Frontal cortex (tissue), 4 donors: Measurements from ENCODE around the gene OR10H5. TPM values are rescaled to one million over a fixed set of nuclear protein-coding genes. Genes with fewer than 3 reads are reported as not detected.
"Not testable (repeated sequence)": the region's sequence is repeated elsewhere in the genome, so short reads cannot be mapped to it uniquely, and the experiment has no call there.

Experiments used
- DNase-seq, 2 donors: peaks; one replicate each; pipeline ENCODE4 v3.0.0; 2012; ENCODE audit warnings: low spot score in 2 of 2
- FAIRE-seq: peaks from 2 replicates; lab custom pipeline; 2012; peaks lifted over from hg19 to GRCh38; lab: Jason Lieb, UNC
- total RNA-seq: library from RNA; depleted of rRNA; stranded (reverse); fragments of >200 nt; gene quantifications from one replicate; pipeline ENCODE4 v1.2.3, GENCODE V29; 2014
- donor health status: control.
- donor health status: control.
- donor health status: control.

The OR10H5 gene, protein sequence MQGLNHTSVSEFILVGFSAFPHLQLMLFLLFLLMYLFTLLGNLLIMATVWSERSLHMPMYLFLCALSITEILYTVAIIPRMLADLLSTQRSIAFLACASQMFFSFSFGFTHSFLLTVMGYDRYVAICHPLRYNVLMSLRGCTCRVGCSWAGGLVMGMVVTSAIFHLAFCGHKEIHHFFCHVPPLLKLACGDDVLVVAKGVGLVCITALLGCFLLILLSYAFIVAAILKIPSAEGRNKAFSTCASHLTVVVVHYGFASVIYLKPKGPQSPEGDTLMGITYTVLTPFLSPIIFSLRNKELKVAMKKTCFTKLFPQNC
- under 0.01 TPM for total RNA-seq

DNA sequence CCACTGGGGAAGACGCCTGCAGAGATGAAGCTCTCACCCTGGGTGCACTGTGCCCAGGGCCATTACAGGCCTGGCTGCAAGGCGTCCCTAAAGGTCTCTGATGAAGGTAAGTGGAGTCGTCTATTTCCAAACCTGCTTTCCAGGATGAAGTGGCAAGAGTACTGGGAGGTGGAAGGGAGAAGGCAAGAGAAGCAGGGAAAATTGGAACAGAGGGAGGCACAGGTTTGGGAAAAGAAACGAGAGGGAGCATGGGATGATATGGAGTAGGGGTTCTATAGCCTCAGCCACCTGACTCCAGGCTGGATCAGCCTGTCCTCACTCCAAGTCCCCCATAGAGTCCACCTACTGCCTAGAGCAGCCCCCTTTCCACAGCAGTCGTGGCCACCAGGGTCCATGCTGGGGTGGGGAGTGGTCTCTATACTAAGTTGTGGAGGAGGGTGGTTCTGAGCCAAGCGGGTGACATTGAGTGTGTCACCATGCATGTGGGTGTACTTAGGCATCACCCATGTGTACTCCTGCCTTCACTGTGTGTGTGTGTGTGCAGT lies at the start of gene OR10H5:
OR10H5 (plus strand) TSS at position 51 of the 545 bp plus-strand sequence. CDS start 6,388 bp downstream, outside the sequence.
- DNase-seq = no peak
- FAIRE-seq = no peak

DNA sequence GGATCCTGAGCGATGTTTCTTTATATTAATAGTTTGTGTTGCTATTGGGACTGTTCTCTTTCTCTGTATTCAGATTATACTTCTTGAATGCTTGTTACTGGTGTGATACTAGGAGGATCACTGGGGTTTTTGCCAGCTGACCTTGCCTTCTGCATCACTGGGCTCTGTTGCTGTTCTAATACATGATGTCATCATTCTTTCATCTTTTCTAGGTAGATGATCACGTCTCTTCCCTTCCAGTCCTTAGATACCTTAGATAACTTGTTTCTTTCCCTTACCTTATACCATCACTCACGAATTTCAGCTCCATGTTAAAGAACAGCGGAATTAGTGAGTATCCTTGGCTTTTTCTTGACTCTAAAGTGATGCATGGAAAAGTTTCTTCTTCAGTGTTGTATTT lies 49.7 kb upstream of the OR10H5 start, which contains the start of gene OR10H3:
OR10H3 (plus strand) TSS at position 264 of the 400 bp plus-strand sequence. CDS start 3,408 bp downstream, outside the sequence.
- no peak for DNase-seq
- no peak for FAIRE-seq

DNA sequence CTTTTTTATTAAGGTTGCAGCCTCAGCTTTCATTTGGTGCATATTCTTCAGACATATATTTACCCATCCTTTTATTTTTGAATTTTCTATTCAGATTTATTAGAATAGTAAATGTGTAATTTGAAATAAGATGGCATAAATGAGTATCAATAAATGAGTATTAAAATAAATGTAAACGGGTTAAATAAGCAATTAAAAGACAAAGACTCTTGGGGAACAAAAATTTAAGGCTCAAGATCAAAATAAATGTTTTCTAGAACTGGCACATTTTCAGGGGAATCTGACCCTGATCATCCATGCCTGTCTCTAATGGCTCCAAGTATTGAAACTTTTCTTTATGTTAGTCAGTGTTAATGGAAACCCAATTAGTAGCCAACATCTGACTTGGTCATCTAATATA lies 46.7 kb upstream of the OR10H5 start:
- no peak for FAIRE-seq

DNA sequence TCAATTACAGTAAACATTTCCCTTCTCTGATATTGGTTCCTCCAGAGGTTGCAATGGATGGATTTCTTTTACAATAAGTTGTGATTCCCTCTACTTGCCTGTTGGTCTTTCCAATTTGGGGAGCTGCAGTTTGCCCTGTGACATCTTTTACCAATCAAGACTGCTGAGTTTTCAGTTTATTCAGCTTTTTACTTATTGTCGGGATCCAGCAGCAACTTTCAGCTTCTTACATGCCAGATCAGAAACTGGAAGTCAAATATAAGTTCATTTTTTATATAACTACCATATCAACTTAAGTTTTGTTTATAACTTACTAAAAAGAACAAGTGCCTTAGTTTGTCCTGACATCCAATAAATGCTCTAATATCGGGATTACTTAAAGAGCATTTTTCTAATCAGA lies 39.2 kb upstream of the OR10H5 start:
- DNase-seq (no peak), FAIRE-seq (no peak)

More for the DNA sequence above, 46.7 kb upstream of the OR10H5 start:
- no peak for DNase-seq

DNA sequence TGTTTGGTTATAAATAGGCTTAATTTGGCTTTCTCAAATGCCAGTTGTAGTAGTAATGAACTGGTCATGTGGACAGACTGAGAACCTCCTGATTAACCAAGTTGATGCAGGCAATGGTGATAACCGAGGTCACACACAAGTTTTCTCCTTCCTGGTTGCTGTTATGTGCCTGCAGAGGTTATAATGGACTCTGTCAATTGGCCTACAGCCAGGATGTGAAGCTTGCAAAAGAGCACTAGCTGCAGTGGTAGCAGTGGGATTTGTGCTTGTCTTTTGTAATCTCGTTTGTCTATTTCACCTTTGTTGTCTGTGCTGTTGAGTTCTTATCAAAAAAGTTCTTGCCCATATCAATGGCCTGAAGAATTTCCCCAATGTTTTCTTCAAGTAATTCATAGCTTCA lies 29.1 kb upstream of the OR10H5 start:
- no peak for FAIRE-seq
- no peak for DNase-seq

DNA sequence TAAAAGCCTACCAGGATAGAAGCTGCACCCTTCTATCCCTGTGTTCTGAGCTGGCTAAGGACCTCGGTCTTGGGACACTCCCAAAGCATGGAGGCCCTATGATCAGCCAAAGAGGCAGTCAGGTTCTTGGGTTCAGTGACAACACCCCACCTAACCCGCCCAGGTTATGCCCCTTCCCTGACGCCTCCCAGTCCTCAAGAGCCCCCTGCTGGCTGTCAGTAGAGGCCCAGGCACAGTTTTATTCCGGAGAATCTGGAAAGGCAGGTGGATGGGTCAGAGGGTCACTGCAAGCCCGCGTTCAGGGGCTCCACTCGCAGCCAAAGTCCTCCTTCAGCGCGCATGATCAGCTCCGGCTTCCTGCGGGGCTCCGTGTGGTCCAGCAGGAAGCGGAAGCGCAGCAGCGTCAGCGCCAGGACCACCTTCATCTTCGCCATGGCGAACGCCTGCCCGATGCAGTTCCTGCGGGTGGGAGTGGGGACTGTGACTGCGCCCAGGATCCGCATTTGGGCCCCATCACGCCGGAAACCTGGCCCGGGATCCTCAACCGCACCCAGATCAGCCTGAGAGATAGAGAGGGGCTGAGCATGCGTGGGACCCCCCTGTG lies 27.4 kb upstream of the OR10H5 start:
- DNase-seq = no peak
- FAIRE-seq = no peak

DNA sequence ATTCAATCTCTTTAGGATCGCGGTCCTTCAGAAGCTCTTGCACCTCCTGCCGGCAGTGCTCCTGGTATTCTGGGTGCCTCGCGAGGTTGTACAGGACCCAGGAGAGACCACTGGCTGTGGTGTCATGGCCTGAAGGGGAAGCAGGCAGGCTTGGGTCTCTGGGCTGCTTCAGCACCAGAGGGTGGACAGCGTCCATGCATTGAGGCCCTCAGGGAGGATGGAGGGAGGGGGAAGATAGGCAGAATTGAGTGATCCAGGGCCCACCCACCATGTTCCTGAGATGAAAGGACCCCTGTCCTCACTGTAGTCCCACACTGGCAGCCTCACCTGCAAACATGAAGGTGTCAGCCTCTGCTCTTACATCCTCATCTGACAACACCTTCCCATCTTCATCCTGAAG lies 17.9 kb upstream of the OR10H5 start:
- no peak for FAIRE-seq
- no peak for DNase-seq

DNA sequence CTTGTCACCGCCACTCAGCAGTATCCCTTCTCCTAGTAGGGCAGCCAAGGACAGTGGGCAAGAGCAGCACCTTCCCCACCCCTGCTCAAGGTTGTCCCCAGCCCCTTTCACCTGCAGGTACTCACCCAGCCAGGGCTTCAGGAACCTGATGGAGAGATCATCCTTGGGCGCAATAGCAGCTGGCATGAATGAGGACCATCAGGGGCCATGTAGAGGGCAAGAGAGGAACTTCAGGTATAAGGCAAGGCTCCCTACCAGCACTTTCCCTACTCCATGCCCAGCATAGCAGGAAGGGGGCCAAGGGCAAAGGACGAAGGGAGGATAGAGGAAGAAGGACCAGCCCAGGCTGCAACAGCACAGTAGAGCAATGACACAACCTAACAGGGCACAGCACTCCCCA lies 13.3 kb upstream of the OR10H5 start:
- FAIRE-seq, DNase-seq: not testable (repeated sequence)

DNA sequence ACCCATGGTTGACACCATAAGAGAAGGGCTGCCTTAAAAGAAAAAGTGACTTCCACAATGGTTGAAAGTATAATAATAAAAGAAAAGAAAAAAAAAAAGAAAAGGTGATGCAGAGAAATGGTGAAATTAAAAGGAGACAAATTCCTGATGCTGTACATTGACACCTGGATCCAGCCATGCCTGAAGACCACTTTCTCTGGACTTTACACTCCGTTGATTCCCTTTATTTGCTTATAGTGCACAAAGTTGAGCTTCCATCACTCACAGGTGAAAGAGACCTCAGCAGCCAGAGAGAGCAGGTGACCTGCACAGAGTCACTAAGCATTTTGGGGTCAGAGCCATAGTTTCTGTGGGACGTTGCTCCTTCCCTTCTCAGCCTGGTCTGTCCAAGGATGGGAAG lies 12.2 kb upstream of the OR10H5 start:
- FAIRE-seq (no peak), DNase-seq (no peak)

DNA sequence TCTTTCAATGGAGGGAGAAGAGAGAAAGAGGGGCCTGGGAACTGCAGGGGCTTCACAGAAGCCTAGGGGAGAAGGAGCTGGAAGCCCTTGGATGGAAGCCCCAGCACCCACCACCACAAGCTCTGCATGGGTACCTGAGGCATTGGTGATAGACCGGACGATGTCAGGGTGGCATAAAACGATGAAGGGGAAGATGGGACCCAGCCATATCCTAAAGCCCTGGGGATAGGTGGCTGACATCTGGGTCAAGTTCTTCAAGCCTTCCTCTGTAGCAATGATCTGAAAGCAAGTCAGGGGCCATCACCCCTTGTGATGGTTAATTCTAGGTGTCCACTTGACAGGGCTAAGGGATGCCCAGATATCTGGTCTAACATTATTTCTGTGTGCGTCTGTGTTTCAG lies 11.2 kb upstream of the OR10H5 start:
- DNase-seq (no peak), FAIRE-seq (no peak)

DNA sequence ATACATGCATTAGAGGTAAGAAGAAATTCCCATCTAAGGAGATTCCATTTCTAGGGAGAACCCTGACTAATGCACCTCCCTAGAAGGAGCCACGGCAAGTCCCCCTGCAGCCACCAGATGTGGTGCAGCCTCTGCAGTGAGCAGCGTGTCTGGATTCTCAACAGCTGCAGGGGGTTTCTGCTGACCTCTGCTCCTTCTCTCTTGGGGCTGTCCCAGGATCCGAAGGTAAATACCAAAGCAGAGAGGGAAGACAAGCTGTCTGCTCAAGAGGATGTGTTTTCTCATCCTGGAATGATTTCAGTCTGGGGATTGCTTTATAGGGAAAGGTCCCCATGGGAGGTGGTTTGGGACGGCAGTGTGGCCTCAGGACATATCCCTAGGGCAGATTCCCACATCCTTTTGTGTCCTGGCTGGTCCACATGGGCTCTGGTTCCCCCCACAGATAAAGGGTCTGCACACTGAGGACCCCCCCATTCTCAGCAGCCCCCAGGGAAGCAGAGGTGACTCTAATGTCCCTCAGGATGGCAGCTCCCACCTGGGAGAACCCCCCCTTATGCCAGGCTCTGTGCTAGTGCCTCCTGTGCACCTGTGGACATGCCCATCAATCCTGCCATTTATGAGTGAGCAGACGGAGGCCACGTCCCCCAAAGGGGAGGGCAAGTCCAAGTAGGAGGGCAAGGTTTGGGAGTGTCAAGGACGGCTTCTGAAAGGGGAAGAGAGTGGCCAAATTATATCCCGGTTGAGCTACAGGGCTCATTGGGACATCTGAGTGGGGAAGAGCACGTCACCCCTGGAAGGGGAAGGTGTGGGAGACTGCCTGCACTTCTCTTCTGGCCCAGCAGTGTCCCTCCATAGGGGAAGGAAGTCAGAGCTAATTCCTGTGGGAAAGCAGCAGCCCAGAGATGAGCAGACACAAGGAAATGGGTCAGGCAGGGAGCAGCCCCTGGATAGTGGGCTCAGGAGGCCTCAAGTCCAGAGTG lies 10.2 kb upstream of the OR10H5 start:
- no peak for DNase-seq
- no peak for FAIRE-seq

DNA sequence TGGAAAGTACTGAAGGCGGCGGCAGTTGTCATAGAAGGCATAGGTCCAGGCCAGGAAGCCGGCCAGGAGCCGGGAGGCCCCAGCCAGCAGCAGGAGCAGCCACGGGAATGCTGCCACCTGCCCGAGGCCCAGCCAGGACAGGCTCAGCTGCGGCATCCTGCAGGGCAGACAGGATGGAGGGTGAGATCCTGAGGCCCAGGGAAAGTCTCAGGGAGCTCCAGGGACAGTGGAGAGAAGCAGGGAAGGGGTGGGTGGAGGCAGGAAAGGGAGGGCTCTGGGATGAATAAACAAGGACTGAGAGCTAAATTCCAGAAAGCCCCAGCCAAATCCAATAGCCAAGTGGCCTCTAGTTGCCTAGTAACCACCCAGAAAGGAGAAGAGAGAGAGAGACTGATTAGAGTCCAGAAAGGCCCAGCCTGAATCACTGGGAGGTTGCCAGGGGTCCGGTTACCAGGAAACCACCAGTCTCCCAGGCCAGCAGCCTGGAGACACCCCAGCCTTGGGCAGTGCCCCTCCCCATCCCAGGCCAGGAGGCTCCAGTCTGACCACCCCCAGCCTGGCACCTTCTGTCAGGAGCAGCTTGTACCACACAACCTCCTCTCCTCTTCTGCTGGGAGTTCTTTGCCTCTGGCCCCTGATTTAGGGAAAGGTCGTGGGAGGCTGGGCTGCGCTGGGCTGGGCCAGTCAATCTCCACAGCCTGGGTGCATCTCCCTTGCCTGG lies 7.5 kb upstream of the OR10H5 start:
- FAIRE-seq (no peak), DNase-seq (peak; percentile 45 to 58)

DNA sequence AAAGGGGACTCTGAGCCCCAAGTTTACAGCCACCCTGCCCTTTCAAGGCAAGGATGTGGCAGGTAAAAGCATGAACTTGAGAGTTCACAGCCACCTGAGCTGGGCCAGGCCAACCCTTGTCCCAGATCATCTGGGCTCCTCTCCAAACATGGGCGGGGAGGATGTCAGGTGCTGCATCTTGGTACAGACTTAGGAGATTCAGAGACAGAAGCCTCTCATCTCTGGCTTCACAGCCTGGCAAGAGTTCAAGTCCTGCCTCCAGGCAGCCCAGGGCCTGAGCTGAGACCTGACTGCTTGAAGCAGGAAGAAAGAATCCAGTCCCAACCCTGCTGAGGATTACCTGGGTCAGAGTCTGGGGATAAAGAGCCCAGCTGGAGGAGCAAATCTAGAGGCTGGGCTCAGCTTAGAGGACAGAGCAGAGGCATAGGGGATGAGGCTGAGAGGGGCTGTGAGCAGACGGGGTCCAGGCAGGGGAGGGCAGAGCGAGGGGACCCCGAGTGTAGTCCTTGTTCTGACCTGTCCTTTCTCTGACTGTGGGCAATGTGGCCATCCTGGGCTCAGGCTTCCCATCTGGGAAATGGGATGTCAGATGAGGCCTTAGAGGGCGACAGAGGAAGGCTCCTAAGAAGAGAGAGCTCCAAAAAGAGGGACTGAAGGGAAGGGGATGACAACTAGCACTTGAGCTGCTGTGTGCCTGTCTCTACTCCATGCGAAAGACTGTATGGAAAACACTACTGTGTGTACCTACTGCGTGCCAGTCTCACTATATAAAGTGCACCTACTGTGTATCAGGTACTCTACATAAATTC lies 6.6 kb upstream of the OR10H5 start:
- no peak for FAIRE-seq

DNA sequence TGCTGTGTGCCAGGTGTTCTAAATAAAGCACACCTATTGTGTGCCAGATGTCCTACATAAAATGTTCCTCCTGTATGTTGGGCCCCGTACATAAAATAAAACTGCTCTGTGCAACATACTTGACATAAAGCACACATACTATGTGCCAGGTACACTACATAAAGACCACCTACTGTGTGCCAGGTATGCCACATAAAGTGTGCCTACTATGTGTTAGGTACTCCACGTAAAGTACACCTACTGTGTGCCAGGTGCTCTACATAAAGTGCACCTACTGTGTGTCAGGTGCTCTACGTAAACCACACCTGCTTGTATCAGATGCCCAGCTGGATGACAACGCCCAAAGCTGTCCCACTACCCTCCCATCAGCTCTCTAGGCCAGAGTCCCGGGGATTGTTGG lies 5.8 kb upstream of the OR10H5 start:
- DNase-seq = no peak
- FAIRE-seq = no peak

More for the DNA sequence above, 6.6 kb upstream of the OR10H5 start:
- DNase-seq = no peak

DNA sequence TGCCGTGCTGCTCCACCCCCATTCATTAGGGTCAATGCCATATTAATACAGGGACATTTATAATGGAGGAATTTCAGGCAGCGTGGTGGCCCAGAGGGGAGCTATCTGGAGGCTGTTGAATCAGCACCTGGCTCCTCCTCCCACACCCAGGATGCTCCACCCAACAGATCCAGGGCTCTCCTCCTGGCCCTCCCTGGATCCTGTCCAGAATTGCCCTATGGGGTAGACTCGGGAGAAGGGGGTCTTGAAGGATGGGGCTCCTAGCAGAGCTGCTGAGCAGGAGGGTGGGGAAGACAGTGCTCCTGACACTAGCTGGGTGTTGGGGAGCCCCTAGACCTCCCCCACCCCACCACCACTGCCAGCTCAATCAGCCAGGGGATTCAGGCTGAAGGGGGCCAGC lies 5.2 kb upstream of the OR10H5 start:
- FAIRE-seq = no peak
- DNase-seq = no peak

DNA sequence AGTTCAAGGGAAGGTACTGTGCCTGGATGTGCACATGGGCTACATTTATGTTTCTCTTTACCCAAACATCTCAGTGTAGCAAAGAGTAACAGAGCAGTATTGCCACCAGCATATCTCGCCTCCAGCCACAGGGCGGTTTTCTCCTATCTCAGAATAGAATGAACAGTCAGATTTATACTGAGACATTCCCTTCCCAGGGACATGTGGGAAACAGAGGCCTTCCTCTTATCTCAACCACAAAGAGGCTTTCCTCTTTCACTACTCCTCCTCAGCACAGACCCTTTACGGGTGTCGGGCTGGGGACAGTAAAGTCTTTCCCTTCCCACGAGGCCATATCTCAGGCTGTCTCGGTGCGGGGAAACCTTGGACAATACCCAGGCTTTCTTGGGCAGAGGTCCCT lies 4.6 kb upstream of the OR10H5 start:
- not testable (repeated sequence) for DNase-seq, FAIRE-seq

DNA sequence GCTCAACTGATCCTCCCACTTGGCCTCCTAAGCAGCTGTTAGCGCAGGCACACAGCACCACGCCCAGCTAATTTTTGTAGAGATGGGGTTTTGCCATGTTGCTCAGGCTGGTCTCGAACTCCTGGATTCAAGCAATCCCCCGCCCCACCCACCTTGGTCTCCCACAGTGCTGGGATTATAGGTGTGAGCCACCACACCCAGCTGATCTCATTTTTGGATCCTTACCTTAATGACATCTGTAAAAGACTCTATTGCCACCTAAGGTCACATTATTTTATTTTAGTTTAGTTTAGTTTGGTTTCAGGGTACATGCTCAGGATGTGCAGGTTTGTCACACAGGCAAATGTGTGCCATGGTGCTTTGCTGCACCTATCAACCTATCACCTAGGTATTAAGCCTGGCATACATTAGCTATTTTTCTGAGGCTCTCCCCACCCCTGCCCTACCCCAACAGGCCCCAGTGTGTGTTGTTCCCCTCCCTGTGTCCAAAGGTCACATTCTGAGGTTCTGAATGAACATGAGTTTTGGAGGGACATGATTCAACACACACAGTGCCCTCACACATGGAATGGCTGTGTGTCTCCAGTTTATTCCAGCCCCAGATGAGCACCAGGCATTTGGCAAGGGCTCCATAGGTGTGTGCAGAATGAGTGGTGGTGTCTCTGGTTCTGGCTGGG lies 1.3 kb downstream of the OR10H5 start:
- FAIRE-seq = no peak
- DNase-seq = no peak

DNA sequence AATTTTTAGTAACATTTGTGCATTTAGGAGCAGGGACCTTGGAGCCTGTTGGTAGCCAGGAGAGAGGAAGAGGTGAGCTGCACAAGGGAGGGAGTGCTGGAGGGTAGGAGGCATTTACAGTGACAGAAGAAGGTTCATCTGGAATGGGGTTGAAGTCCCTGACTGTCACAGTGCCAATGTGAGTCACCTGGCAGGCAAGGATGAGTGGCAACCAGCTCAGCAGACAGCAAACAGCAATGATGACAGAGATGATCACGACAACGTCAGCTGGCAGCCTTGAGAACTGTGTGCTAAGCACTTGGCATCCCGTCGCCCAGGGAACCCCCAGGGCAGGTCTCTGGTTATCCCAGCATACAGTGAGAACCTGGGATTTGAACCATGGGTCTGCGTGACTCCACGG lies 2.6 kb downstream of the OR10H5 start:
- no peak for FAIRE-seq
- DNase-seq = no peak
